ENCODE data around the gene MX2.

Gene MX2

GRCh38 chr21:41363370-41364270 lies 1.8 kb downstream of the MX2 start:
- DNase-seq (ENCODE audit: low spot score) (no peak), FAIRE-seq (no peak)

DNA sequence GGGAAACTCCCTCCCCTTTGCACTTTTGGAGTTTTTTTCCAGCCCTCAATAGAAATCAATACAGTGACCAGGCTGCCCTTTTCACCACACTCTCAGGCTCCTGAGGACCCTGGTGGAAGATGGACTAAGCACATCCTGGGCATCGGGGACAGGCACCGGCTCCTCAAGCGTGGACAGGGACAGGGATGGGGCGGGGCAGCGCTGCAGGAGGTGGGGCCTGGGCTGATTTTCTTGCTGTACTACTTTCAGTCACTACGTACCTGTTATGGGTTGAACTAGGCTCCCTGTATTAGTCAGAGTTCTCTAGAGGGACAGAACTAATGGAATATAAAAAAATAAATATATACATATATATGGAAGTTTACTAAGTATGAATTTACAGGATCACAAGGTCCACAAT lies 2.5 kb downstream of the MX2 start:
- DNase-seq (ENCODE audit: low spot score) (no peak), FAIRE-seq (no peak)

DNA sequence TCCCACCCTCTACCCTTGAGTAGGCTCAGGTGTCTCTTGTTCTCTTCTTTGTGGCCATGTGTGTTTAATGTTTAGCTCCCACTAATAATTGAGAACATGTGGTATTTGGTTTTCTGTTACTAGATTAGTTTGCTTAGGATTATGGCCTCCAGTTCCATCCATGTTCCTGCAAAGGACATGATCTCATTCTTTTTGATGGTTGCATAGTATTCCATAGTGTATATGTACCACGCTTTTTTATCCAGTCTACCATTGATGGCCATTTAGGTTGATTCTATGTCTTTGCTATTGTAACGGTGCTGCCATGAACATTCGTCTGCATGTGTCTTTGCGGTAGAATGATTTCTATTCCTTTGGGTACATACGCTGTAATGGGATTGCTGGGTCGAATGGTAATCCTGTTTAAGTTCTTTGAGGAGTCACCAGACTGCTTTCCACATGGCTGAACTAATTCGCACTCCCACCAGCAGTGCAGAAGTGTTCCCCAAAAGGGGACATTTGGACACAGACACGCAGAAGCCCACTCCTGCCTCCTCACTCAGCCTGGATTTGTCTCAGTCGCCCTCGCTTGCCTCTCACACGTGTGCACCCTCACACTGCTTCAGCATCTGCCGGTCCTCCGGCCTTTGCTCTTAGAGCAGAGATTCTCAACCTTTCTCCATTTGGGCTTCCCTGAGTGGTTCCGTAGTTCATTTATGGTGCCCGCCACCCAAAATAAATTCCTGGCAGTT lies 3.7 kb downstream of the MX2 start:
- FAIRE-seq (no peak), DNase-seq (ENCODE audit: low spot score) (no peak)

GRCh38 chr21:41366522-41367151 lies 4.8 kb downstream of the MX2 start:
- peak; percentile 55 for DNase-seq (ENCODE audit: low spot score)
- FAIRE-seq = no peak

DNA sequence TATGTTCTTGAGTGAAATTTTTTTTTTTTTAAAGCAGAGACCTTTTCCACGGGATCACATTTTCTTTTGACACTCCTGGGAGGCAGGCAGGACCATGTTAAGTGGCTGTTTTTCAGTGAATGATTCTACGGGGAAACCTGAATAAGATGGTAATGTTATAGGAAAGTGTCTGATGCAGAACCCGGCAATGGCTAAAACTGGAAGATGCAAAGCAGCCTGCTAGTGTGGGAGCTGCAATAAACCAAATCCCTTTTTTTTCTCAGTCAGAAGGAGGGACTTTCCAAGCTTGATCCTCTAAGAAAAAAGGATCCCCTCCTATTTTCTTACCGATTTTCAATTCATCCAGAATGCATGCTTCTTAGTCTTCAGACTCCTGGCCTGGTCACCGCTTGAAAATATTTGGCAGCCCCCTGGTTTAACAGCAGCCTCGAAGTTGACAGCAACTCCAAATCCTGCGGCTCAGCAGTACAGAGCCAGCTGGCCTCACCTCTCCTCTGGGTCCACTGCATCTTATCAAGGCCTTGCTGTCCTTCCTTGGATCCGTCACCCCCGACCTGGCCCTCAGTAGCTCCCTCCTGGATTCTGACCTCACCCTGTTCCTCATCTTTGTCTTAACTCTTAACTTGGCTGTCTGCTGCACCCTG lies 5.6 kb downstream of the MX2 start:
- DNase-seq (ENCODE audit: low spot score) (no peak), FAIRE-seq (no peak)

- no peak for DNase-seq (ENCODE audit: low spot score)
- FAIRE-seq = no peak
These were observed 6.3 kb downstream of the MX2 start for GRCh38 chr21:41367945-41368734.

GRCh38 chr21:41368735-41369104 lies 6.9 kb downstream of the MX2 start:
- FAIRE-seq (no peak), DNase-seq (ENCODE audit: low spot score) (no peak)

GRCh38 chr21:41369105-41369919 lies 7.5 kb downstream of the MX2 start:
- FAIRE-seq (no peak), DNase-seq (ENCODE audit: low spot score) (no peak)

GRCh38 chr21:41369920-41370839 lies 8.4 kb downstream of the MX2 start:
- FAIRE-seq = no peak

GRCh38 chr21:41370840-41371684 lies 9.2 kb downstream of the MX2 start:
- FAIRE-seq = no peak

More at GRCh38 chr21:41369920-41370839, 8.4 kb downstream of the MX2 start:
- no peak for DNase-seq (ENCODE audit: low spot score)

GRCh38 chr21:41371685-41372030 lies 9.8 kb downstream of the MX2 start:
- no peak for DNase-seq (ENCODE audit: low spot score)
- FAIRE-seq = no peak

More at GRCh38 chr21:41370840-41371684, 9.2 kb downstream of the MX2 start:
- DNase-seq (ENCODE audit: low spot score) = no peak

DNA sequence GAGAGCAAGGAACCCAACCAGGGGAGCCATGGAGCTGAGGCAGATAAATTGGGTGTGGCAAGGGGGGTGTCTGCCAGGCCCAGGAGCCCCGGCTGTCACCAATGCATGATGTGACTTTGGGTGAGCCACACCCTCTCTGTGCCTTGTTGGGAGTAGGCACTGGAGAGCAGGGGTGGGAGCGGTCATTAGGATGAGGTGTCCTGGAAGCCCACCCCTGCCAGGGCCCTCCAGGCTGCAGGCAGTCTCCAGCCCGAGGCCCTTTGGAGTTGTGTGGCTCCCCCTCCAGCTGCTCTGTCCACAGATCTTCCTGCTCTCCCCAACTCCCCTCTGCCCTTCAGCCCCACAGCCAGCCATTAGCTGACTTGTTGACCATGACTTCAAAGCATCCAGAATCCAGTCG lies 11.4 kb downstream of the MX2 start:
- DNase-seq (ENCODE audit: low spot score) (no peak), FAIRE-seq (no peak)

- FAIRE-seq = no peak
- DNase-seq (ENCODE audit: low spot score) = no peak
These were observed 11.9 kb downstream of the MX2 start for GRCh38 chr21:41373763-41374162.

DNA sequence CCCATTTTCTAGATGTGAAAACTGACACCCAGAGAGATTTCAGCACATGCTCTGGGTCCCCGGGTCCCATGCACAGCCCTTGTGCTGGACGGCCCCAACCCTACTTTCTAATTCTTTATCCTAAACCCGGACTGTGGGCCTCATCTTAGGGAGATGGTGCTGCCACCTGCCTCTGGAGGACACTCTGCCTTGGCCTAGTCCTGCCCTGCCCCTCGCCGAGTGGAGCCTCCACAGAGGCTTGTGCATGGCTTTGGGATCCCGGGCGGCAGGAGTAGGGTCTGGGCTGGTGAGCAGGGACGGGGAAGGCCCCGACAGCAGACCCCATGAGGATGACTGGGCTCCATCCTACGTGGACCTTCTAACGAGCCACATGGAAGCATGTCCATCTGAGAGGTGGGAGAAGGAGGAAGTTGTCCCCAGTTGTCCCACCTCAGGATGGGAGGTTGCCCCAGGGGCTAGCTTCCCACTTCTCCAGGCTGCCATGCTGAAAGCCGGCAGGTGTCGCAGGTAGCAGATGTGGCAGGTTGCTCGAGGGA lies 12.4 kb downstream of the MX2 start:
- no peak for DNase-seq (ENCODE audit: low spot score)

DNA sequence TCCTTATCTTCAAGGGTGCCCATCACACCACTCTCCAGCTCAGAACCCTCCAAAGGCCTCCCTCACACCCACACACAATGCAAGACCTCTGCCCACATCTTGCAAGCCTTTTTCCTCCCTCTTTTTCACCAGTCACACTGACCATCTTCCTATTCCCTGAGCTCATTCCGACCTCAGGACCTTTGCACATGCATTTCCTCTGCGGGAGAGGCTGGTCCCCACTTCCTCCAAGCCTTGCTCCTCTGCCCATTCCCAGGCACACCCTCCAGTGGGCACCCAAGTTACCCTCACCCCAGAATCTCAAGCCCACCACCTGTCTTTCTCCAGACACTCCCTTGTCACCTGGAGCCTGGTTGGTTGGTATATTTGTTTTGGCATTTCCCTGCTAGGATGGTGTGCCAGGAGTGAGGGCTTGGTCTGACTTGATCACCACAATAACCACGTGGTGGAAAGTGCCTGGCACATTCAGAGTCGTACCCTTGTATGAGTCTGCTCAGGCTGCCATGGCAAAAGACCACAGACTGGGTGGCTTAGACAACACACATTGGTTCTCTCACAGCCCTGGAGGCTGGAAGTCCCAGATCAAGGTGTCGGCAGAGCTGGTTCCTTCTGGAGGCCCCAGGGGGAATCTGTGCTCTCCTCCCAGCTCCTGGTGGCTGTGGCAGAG lies 13.2 kb downstream of the MX2 start:
- FAIRE-seq (no peak), DNase-seq (ENCODE audit: low spot score) (no peak)

More for the DNA sequence above, 12.4 kb downstream of the MX2 start:
- no peak for FAIRE-seq

GRCh38 chr21:41375875-41376274 lies 14.0 kb downstream of the MX2 start:
- FAIRE-seq (no peak), DNase-seq (ENCODE audit: low spot score) (no peak)

DNA sequence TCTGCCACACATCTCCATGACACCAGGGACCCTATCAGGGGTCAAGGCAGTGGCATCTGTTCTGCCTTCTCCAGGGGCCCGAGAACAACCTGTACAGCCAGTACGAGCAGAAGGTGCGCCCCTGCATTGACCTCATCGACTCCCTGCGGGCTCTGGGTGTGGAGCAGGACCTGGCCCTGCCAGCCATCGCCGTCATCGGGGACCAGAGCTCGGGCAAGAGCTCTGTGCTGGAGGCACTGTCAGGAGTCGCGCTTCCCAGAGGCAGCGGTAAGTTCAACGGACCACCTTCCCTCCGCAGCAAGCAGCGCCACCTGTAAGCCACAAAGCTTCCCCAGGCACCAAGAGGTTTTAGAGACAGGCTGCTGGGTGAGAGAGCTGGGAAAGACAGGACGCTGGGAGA lies 15.9 kb downstream of the MX2 start:
- DNase-seq (ENCODE audit: low spot score) (no peak), FAIRE-seq (no peak)

All from urothelium cell line (cell line).